Stimulated activated CD8-positive, alpha-beta memory T cell treated with anti-CD3 and anti-CD28 coated beads, Interleukin-2, amount 100 ng/mL, for 1 hour (primary cell): ENCODE measurements around the gene USP25.
"Not testable (repeated sequence)": the region's sequence is repeated elsewhere in the genome, so short reads cannot be mapped to it uniquely, and the experiment has no call there.

ENCODE experiments used
- DNase-seq, 2 donors: peaks; one replicate each; pipeline ENCODE4 v3.0.0-alpha.2; 2020; ENCODE audit warnings: low read depth in 2 of 2

USP25 gene

GRCh38 chr21:15732290-15732995, 2.7 kb downstream of the USP25 start:
- DNase-seq: no peak

DNA sequence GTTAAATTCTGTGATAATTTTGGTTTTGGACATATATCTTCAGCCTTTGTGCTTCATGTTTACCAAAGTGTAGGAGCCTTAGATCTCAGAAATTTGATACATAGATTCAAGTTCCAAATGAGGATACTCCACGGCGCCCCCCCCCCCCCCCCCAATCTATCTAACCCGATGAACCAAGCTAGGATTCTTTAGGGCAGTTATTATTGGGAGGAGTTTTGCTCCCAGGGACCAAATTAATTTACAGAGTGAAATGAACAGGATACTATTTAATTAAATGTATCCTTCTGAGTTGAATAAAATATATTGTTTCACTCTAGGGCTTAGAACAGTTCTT, 3.2 kb downstream of the USP25 start:
- DNase-seq: no peak

DNA sequence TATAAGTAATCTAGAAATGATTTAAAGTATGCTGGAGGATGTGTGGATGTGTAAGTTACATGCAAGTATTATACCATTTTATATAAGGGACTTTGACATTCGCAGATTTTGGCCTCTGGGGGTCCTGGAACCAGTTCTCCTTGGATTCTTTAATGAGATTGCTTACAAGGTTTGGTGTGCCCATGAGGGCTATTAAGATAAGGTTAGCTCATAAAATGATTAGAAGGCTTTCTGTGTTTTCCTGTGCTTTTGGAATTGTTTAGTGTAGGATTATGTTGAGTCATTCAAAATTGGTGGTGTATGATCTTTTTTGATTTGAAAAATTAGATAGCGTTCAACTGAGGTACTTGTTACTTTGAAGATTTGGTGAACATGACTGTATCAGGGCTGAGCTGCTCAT, 5.6 kb downstream of the USP25 start:
- DNase-seq: no peak

DNA sequence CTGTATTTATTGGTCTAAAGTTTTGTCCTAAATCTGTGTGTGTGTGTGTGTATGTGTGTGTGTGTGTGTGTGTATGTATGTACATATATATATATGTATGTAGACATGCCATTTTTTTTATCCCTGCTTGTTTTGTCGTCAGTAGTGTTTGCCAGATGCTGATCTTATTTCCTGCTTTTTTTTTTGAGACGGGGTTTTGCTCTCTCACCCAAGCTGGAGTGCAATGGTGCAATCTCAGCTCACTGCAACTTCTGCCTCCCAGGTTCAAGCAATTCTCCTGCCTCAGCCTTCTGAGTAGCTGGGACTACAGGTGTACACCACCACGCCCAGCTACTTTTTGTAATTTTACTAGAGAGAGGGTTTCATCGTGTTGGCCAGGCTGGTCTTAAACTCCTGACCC, 6.1 kb downstream of the USP25 start:
- DNase-seq: not testable (repeated sequence)

GRCh38 chr21:15738779-15739178, 9.0 kb downstream of the USP25 start:
- not testable (repeated sequence) for DNase-seq

GRCh38 chr21:15740383-15740782, 10.6 kb downstream of the USP25 start:
- DNase-seq: no peak

GRCh38 chr21:15741510-15741909, 11.7 kb downstream of the USP25 start:
- no peak for DNase-seq

DNA sequence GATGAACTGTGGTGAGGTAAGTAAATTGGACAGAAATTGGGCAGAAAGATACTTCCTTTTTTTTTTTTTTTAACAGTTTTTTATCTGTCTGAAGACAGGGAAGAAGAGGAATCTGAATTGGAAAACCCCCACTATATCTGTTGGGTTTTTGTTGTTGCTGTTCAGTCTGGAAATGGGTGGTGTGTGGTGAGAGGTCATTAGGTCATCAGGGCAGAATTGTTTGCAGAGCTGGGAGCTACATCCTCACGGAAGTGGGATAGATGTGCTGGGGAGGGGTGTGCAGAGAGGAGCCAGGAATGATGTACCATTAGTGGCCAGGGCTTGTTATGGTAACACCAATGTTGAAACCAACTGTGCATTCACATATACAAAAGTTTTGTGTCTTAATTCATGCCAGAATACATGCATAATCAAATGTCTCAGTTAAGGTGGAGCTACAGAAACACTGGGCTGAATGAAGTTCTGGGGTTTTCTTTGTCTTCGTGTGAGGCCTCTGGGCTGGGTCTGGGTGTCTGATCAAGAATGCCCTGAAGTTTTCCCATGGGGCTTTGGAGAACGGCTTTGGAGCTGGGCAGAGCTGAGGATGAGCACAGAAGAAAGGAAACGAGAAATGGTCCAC, 12.4 kb downstream of the USP25 start:
- no peak for DNase-seq

- DNase-seq: no peak
Observed at GRCh38 chr21:15742694-15743093, 12.9 kb downstream of the USP25 start.

GRCh38 chr21:15743593-15743992, 13.8 kb downstream of the USP25 start:
- DNase-seq: no peak

GRCh38 chr21:15744926-15745325, 15.1 kb downstream of the USP25 start:
- DNase-seq: no peak

DNA sequence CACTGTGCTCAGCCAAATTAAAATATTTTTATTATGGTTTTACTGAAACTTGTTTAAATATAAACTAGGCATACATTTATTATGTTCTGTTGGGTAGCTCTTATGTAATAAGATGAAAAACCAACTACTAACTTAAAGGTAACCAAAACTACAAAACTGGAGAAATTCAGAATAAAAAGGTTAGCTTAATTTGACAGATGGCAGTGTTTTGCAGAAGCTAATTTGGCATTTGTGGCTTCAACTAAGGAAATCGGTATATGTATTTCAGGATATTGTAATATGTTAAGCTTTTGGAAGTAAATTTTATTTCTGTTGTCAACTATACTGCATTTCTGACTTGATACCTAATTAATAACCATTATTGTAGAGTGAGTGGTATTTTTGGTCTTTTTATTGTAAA, 18.8 kb downstream of the USP25 start:
- no peak for DNase-seq

GRCh38 chr21:15749082-15749860, 19.5 kb downstream of the USP25 start:
- no peak for DNase-seq

DNA sequence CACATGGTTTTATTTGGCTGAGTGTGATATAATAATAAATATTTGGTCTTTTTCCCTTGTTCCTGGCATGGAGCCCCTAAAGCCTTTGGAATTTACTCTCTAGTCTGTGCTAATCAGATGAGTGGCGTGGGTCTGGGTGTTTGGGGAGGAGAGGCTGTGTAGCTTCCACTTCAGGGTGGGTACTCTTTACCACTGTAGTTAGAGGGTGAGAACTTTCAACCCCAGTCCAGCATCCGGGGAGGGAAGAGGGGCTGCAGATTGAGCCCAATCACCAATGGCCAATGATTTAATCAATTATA, 20.0 kb downstream of the USP25 start:
- DNase-seq: no peak

DNA sequence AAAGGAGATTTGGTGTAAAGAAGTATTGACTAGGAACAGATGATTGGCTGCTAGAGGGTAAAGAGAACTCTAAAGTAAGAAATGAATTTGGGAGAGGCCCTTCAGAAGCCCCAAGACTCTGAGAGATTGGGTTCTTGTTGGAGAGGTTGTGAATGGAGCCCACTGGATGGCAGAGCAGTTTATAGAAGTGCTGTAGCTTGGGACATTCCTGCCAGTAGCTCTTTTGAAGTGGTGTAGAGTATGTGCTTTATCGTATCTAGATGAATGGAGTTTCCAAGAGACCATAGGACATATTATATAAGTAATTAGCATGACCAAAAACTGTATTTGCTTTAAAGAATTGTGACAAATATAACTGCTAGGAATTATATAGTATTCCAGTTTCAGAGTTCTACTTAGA, 21.3 kb downstream of the USP25 start:
- DNase-seq: no peak

DNA sequence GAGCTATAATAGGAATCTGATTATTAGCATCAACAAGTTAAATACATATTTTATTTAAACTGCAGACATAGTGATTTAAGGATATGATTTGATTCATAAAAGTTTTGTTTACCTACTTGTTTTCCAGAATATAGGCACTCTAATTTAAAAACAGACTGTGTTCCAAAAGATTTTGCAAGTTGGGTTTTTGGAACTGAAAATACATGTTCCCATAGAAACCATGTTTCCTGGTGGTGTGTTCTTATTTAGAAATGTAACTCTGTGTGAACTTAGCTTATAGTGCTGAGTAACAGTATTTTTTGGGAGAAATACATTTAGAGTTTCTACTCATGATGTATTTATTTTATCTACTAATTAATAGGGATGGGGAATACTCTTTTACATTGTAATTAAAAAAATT, 21.8 kb downstream of the USP25 start:
- DNase-seq: no peak

GRCh38 chr21:15752763-15753407, 23.1 kb downstream of the USP25 start:
- DNase-seq: no peak

GRCh38 chr21:15753741-15754140, 24.0 kb downstream of the USP25 start:
- DNase-seq: no peak

DNA sequence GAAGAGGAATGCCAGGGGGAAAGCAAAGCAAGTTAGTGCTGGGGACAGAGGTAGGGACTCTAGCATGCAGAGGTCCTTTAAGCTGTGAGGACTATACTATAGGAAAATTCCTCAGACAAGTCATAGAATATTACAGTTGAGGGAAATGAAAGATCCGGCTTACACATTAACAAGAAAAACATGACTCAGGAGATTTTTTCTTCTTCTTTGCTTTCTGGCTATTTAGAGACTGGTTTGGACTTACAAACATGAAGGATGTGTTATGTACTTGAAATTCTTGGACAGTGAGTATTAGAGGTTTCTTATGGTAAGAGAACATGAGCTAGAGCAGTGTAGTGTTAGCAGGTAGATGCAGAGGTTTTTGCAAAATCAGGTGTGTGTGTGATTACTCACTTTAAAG, 24.9 kb downstream of the USP25 start:
- DNase-seq: no peak

DNA sequence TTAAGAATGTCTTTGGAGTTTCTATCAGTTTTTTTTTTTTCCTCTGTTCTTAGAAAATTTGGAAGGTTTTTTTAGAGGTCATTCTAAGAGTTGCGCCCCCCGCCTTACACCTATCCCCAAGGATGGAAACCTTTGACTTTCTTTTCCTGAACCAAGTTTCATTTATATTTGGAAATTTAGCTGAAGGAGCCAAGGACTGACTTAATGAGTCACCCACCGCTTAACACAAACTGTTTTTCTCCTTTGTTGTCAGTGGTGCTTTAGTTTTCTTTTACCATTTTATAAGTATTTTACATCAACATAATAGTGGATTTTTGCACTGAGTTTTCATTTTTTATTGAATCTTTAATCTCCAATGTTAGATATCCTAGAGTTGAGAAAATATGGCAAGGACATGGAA, 25.3 kb downstream of the USP25 start:
- DNase-seq: no peak

DNA sequence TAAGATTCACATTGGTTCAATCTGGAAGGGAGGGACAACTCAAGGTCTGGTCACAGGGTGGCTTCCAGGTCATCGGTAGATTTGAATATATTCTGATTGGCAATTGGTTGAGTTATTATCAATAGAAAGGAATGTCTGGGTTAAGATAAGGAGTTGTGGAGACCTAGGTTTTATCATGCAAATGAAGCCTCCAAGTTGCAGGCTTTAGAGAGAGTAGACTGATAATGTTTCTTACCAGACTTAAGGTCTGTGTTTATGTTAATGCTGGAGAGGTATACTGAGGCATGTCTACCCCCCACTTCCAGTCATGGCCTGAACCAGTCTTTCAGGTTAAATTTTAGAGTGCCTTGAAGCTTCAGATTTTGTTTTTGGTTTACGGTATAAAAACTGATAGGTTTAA, 29.7 kb downstream of the USP25 start:
- no peak for DNase-seq

- DNase-seq: no peak
Observed at GRCh38 chr21:15761507-15762100, 31.8 kb downstream of the USP25 start.
